HG03108 (cell line): Measurements from ENCODE around the gene NHERF1.
A peak's percentile ranks its signal among the peaks of the same experiment; 100 is the strongest.

Source experiments
- ATAC-seq: cut with Tn5 transposase; IDR thresholded peaks from one replicate; pipeline ENCODE4 v1.9.1; 2021; ENCODE audit warnings: moderate library complexity; ENCODE audit not compliant: unreplicated experiment

The NHERF1 gene

GRCh38 chr17:74748529-74749278 lies at the start of gene NHERF1:
TSS of gene NHERF1 (plus strand) at chr17:74748628. CDS start at chr17:74748847, 219 bp downstream.
- peak; percentile 82 for ATAC-seq

GRCh38 chr17:74699236-74699635 lies 49.2 kb upstream of the NHERF1 start:
- no peak for ATAC-seq

DNA sequence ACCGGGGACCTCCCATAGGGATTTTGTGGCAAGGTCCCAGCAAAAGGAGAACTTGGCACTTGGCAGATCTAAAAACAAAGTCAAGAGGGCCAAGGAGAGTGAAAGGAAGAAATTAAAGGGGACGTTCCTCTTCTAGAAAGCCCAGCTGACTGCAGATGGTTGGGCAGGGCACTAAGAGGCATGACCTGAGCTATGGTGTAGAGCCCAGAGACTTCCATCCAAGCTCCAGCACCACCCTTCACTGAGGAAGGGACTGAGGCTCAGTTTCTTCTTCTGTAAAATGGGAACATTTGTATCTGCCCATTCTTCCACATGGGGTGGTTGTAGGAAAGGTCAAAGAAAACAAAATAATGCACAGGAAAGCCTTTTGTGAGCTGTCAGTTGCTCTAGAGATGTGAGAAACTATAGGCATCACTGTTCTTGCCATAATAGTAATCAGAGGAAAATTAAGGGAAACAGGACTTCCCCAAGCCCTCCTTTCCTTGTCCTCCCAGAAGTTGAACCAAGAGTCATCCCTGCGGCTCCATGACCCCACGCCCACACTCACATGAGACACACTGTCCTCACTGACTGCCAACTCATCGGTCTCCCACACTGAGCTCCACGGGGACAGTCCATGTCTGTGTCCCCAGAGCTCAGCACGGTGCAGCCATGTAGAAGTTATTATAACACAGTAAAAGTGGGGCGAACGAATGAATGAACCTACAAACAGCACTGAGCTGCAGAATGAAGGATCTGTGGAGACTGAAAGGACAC lies 46.1 kb upstream of the NHERF1 start:
- no peak for ATAC-seq

GRCh38 chr17:74703311-74703710 lies 45.1 kb upstream of the NHERF1 start:
- no peak for ATAC-seq

- no peak for ATAC-seq
Observed at GRCh38 chr17:74704544-74704943, 43.9 kb upstream of the NHERF1 start.

DNA sequence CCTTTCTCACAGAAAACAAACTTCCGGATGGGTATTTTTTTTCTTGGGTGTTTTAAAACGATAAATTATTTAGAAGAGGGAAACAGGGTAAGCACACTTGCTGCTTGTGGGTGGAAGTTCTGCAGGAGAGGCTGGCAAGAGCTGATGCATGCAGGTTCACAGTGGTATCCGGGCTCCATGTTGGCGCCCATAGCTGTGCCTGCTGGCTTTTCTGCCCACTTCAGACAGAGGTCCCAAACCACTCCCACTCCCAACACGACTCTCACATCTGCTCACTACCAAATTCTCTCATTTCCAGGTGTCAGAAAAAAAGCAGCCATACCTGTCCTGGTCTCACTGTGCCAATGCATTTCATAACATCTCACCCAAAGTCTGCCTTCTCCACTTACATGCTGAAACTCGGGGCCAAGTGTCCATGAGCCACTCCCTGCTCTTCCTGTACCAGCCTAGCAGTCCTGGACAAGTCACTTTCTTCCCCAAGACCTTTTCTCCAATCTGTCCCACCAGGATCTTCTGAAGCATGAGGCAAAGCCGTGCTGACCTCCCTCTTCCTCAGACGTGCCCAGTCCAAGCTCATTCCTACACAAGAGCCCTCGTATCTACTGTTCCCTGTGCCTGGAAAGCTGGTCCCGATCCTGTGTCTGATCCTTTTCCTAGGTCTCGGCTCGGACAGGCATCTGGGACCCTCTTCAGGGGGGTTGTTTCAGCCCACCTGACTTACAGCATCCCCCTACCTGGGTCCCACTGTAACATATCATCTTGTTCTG lies 37.2 kb upstream of the NHERF1 start:
- no peak for ATAC-seq

GRCh38 chr17:74712301-74712700 lies 36.1 kb upstream of the NHERF1 start:
- ATAC-seq, result no peak

GRCh38 chr17:74712756-74713155 lies 35.7 kb upstream of the NHERF1 start, which contains the start of gene CD300LF:
TSS of gene CD300LF (minus strand) at chr17:74712923. CDS start at chr17:74712866, 57 bp downstream.
- ATAC-seq, result no peak

- ATAC-seq, result no peak
Observed at GRCh38 chr17:74713171-74713755, 35.2 kb upstream of the NHERF1 start.

GRCh38 chr17:74715144-74715543 lies 33.3 kb upstream of the NHERF1 start:
- ATAC-seq, result no peak

DNA sequence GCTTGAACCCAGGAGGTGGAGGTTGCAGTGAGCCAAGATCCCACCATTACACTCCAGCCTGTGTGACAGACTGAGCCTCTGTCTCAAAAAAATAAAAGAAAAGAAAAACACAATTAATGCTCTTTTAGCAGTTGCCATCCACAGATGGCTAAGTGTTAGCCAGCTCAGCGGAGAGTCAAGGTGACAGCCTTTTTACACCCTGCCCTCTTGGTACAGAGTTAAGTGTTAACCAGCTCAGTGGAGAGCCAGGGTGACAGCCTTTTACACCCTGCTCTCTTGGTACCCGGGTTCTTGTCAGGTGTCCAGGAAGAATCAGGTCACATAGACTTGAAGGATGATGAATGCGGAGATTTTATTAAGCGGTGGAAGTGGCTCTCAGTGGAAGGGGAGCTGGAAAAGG lies 27.9 kb upstream of the NHERF1 start:
- no peak for ATAC-seq

DNA sequence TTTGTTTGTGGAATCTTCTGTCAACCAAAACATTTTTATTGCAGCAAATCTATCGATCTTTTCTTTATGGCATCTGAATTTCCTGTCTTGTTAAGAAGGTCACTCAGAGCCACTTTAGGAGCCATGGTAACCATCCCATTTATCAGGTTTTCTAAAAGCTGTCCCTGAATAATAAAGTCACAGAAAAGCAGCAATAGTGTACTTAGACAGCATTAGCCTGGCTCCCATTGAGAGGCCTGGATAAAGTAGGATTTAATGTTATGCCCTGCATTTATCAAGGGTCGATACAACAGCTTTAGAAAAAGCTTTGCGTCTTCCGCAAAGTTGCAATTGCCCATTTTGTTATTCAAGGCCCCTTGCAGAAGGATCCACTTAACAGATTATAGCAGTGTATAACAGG lies 25.6 kb upstream of the NHERF1 start:
- ATAC-seq, result no peak

DNA sequence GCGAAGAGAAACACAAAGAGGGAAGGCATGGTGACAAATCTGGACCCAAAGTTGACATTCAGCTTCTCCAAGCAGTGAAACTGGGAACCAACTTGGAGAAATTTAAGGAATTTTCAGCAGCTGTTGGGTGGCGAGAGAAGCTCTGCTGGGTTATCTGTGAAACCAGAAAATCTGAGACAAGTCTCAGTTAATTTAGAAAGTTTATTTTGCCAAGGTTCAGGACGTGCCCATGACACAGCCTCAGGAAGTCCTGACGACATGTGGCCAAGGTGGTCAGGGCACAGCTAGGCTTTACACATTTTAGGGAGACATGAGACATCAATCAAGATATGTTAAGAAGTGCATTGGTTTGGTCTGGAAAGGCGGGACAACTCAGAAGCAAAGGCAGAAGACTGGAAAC lies 24.5 kb upstream of the NHERF1 start:
- no peak for ATAC-seq

DNA sequence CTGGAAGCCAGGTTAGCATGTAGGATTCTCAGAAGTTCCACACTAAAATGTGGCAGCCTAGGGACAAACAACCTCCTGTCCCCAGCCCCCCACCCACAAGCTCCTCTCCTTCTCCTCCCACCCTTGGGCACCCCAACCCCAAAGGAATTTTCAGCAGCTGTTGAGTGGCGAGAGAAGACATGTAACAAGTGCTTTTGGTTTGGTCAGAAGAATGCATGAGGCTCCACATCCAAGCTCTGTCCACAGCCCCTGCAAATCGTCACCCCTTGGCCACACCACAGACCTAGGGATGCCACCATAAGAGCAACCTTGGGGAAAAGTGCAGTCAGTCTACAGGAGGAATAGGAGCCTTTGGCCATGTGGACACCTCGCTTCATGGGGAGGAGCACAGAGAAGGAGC lies 23.3 kb upstream of the NHERF1 start:
- ATAC-seq, result no peak

GRCh38 chr17:74728033-74728701 lies 20.3 kb upstream of the NHERF1 start:
- no peak for ATAC-seq

DNA sequence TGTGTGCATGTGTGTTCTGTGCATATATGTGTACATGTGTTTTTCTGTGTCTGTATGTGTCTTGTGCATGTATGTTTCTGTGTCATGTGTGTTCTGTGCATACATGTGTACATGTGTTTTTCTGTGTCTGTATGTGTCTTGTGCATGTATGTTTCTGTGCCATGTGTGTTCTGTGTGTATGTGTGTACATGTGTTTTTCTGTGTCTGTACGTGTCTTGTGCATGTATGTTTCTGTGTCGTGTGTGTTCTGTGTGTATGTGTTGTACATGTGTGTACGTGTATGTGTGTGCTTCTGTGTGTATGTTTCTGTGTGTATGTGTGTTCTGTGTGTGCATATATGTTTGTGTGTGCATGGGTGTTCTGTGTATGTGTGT lies 19.7 kb upstream of the NHERF1 start:
- no peak for ATAC-seq

DNA sequence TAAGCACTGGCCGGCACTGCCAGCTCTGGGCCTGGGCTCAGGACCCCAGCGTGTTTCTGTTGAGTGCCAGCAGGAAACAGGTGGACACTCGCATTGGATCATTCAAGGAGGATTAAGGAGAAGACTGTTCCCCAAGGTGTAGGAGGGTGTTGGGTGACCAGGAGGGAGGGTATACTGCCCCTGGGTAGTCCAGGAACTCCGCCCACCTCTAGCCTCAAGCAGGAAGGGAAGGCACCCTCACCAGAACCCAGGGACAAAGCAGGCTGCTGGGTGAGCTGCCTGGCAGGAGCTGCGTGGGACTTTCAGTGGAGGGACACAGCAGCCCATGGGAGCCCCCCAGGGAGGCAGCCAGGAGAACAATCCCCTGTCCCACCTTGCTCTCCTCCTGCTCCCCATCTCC lies 19.1 kb upstream of the NHERF1 start:
- no peak for ATAC-seq

DNA sequence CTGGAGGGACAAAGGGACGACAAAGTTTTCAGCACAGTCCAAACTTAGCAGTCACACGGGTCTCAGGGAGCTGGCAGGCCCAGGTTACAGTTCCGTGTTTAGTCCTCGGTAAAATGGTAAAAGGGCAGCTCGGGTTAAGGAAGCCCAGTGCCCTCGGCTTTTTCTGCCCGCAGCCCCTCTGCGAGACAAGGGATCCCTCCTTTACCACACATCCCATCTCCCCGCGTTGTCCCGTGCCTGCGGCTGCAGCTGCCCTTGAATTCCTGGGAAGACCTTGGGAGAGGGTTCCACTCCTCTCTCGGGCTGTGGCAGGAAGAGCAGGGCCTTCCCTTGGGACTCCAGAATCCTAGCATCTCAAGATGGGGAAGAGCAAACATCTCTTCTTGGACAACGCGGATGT lies 18.6 kb upstream of the NHERF1 start:
- ATAC-seq, result no peak

DNA sequence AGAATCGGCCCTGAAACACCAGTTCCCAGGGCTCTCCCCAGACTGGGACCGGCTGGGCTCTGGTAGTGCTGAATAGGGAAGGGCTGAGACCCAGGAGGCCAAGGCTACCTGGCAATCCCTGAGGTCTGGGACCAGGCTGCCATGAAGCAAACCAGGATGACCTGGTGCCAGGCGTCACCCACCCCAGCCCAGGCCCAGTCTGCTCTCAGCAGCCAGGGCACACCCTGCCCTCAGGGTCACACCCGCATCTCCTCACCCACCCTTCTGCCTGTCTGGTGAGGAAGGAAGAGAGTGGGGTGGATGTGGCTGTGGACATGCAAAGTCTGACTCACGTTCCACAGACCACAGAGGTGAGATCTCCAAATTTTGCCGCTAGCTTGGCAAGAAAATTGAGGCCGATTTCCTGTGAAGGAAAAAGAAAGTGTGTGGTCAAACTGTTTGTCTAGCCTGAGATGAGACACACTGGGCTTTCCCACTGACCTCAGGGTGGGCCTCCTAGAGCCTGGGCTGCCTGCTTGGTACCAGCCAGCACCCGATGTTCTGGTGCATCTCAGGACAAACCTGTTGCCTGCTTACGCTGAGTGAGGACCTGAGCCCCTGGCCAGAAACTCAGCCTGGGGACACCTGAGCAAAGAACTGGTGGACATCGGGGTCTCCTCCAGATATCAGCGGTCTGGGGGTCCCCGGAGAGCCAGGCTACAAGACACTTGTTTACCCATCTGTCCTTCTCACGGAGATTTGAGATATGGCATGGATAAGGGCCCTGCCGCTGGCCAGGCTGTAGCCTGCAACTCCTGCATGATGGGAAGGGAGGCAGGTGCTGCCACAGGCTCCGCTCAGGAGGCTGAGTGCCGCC lies 17.7 kb upstream of the NHERF1 start:
- no peak for ATAC-seq

DNA sequence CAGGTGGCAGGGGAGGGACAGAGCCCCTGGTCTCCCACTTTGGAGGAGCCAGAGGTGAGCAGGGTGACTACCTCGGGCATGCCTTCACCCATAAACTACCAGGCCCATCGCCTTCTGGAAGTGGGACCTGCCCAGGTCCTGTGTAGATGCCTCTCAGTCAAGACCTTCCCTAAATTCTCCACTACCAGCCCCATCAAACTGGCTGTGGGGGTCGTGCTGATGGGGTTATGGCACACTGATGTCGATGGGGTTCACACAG lies 17.2 kb upstream of the NHERF1 start:
- no peak for ATAC-seq
